ENCODE measurements around the gene NDUFA5. TPM values are rescaled to one million over a fixed set of nuclear protein-coding genes. Genes with fewer than 3 reads are reported as not detected.

The NDUFA5 gene
- total and polyA plus RNA-seq, 2 donors from 2014 or later: 115 to 189 TPM

- no peak for FAIRE-seq
- H3K4me1 ChIP-seq (ENCODE audit: control insufficient read depth in 2 of 3, insufficient read depth in 2 of 3, low read depth in 1 of 3, low read length in 3 of 3): no peaks in the 10 kb centered on the region
- intact Hi-C loops (cut with DNase I): no loop called here
- peak overlapping the region in 1 of 3 donors; percentile 24 for H3K4me3 ChIP-seq (ENCODE audit: low read length in 3 of 3)
- no peak for TF ChIP-seq CTCF (IDR thresholded peaks at IDR 0.05; ENCODE audit: borderline replicate concordance, extremely low read depth, insufficient read depth)
- H3K9ac ChIP-seq (ENCODE audit: low read length in 3 of 3): no peak overlapping the region
- no peaks in the 10 kb centered on the region for H3K9me3 ChIP-seq (ENCODE audit: control insufficient read depth in 2 of 3, insufficient read depth in 1 of 3, low read length in 3 of 3)
- H3K36me3 ChIP-seq (ENCODE audit: control insufficient read depth in 2 of 3, insufficient read depth in 3 of 3, low read length in 3 of 3): no peaks in the 10 kb centered on the region
- peak in 1 of 5 donors; percentile 3 for DNase-seq
- no peaks in the 10 kb centered on the region for H3K27me3 ChIP-seq (ENCODE audit: control insufficient read depth, insufficient read depth, low read length)
- H3K27ac ChIP-seq (ENCODE audit: low read depth in 2 of 2, low read length in 2 of 2): no peak overlapping the region
These were observed 23.5 kb upstream of the NDUFA5 start for GRCh38 chr7:123581162-123581459.

GRCh38 chr7:123580406-123581161 lies 23.0 kb upstream of the NDUFA5 start:
- FAIRE-seq: no peak
- Histone ChIP-seq H3K36me3 (ENCODE audit: control insufficient read depth in 2 of 3, insufficient read depth in 3 of 3, low read length in 3 of 3) (no peaks in the 10 kb centered on the region), H3K9ac (ENCODE audit: low read length in 3 of 3) (no peak overlapping the region), H3K9me3 (ENCODE audit: control insufficient read depth in 2 of 3, insufficient read depth in 1 of 3, low read length in 3 of 3) (no peaks in the 10 kb centered on the region), H3K4me3 (ENCODE audit: low read length in 3 of 3) (peak overlapping the region in 1 of 3 donors; percentile 24), H3K27ac (ENCODE audit: low read depth in 2 of 2, low read length in 2 of 2) (no peak overlapping the region), H3K4me1 (ENCODE audit: control insufficient read depth in 2 of 3, insufficient read depth in 2 of 3, low read depth in 1 of 3, low read length in 3 of 3) (no peaks in the 10 kb centered on the region), H3K27me3 (ENCODE audit: control insufficient read depth, insufficient read depth, low read length) (no peaks in the 10 kb centered on the region)
- peak; percentile 65 for TF ChIP-seq CTCF (IDR thresholded peaks at IDR 0.05; ENCODE audit: borderline replicate concordance, extremely low read depth, insufficient read depth)
- DNase-seq: peak in 3 of 5 donors; percentile 27 to 71 (median 64)
- intact Hi-C loops (cut with DNase I): no loop called here

- Histone ChIP-seq H3K36me3 (ENCODE audit: control insufficient read depth in 2 of 3, insufficient read depth in 3 of 3, low read length in 3 of 3) (no peaks in the 10 kb centered on the region), H3K4me1 (ENCODE audit: control insufficient read depth in 2 of 3, insufficient read depth in 2 of 3, low read depth in 1 of 3, low read length in 3 of 3) (no peaks in the 10 kb centered on the region), H3K27ac (ENCODE audit: low read depth in 2 of 2, low read length in 2 of 2) (no peak overlapping the region), H3K9me3 (ENCODE audit: control insufficient read depth in 2 of 3, insufficient read depth in 1 of 3, low read length in 3 of 3) (no peaks in the 10 kb centered on the region), H3K4me3 (ENCODE audit: low read length in 3 of 3) (no peak overlapping the region), H3K27me3 (ENCODE audit: control insufficient read depth, insufficient read depth, low read length) (no peaks in the 10 kb centered on the region), H3K9ac (ENCODE audit: low read length in 3 of 3) (no peak overlapping the region)
- no peak for FAIRE-seq
- DNase-seq: no peak
- TF ChIP-seq CTCF (IDR thresholded peaks at IDR 0.05; ENCODE audit: borderline replicate concordance, extremely low read depth, insufficient read depth): no peak
- intact Hi-C loops (cut with DNase I): no loop called here
These were observed 21.8 kb upstream of the NDUFA5 start for GRCh38 chr7:123579416-123579815.

Measured in kidney (tissue), 14 donors.